Gastrocnemius medialis (tissue), 4 donors: ENCODE measurements around the gene MSLN.

ENCODE experiments used
- POLR2A ChIP-seq, 2 donors: fragments of 450-650 bp; IDR thresholded peaks; one replicate each; pipeline ENCODE4 v1.6.1; 2017; ENCODE audit warnings: antibody characterized with exemption in 2 of 2, mild to moderate bottlenecking in 2 of 2, moderate library complexity in 2 of 2
- TF ChIP-seq, protein P1 (sequence below), 5 experiments: fragments of 450-650 bp in 3 of 5; fragments of 200-600 bp in 2 of 5; sonication (generic) in 2 of 5; IDR thresholded peaks in 4 of 5; conservative IDR thresholded peaks in 1 of 5; 1 replicate in 4 of 5; 2 replicates in 1 of 5; pipeline ENCODE4 v1.5.1; 2016 to 2019; ENCODE audit warnings: antibody characterized with exemption in 5 of 5, mild to moderate bottlenecking in 3 of 5, moderate library complexity in 3 of 5

- TF ChIP-seq POLR2A (IDR thresholded peaks at IDR 0.05), result peak in 1 of 2 donors; percentile 21
- TF ChIP-seq, protein P1, sequence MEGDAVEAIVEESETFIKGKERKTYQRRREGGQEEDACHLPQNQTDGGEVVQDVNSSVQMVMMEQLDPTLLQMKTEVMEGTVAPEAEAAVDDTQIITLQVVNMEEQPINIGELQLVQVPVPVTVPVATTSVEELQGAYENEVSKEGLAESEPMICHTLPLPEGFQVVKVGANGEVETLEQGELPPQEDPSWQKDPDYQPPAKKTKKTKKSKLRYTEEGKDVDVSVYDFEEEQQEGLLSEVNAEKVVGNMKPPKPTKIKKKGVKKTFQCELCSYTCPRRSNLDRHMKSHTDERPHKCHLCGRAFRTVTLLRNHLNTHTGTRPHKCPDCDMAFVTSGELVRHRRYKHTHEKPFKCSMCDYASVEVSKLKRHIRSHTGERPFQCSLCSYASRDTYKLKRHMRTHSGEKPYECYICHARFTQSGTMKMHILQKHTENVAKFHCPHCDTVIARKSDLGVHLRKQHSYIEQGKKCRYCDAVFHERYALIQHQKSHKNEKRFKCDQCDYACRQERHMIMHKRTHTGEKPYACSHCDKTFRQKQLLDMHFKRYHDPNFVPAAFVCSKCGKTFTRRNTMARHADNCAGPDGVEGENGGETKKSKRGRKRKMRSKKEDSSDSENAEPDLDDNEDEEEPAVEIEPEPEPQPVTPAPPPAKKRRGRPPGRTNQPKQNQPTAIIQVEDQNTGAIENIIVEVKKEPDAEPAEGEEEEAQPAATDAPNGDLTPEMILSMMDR (IDR thresholded peaks at IDR 0.05 in 4 of 5, conservative IDR thresholded peaks at IDR 0.05 in 1 of 5), result no peak
These were observed 45.7 kb upstream of the MSLN start, which contains the start of gene METRN for GRCh38 chr16:714558-715476.
